Skin of body (tissue), 2 donors: ENCODE data around the gene COX6B1. TPM values are rescaled to one million over a fixed set of nuclear protein-coding genes. Genes with fewer than 3 reads are reported as not detected.
"Not testable (repeated sequence)": the region's sequence is repeated elsewhere in the genome, so short reads cannot be mapped to it uniquely, and the experiment has no call there.

Source experiments
- DNase-seq: peaks from one replicate; lab custom pipeline; 2025; lab: John Stamatoyannopoulos, UW
- total RNA-seq: library from RNA; depleted of rRNA; stranded (reverse); fragments of >200 nt; gene quantifications from one replicate; pipeline ENCODE4 v1.2.3, GENCODE V29; 2014

Gene COX6B1
- total RNA-seq, 1 donor from 2014 or later, result 238 TPM

DNA sequence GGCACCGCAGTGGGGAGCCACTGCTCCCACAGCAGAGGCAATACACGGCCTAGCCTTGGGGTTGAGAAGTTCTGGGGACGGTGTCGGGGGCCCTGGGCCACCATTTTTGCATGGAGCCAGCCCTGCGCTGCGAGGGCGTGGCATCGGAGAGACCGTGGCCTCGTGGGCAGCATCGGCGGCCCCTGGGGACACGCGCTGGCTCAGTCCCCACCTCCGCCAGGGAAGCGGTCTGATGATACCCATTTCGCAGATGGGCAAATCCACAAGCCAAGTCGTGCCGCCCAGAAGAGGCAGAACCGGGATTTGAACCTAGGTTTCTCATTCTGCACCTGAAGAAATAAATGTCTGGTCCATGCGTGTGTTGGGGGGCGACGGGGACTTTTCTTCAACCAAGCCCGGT is 17.0 kb downstream of the COX6B1 start:
- no peak for DNase-seq

DNA sequence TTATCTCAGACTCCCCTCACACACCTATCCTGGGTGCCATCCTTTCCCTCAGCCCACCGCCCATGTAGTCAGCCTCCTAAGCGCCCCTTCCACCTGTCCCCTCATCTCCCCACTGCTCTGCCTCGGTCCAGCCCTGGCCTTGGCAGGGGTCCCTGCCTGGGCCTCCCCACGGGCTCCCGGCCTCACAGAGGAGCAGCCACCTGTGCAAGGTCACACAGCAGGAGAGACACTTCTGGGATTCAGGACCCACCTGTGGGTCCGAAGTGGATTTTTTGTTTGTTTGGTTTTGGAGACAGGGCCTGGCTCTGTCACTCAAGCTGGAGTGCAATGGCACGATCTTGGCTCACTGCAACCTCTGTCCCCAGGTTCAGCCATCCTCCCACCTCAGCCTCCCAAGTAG is 17.5 kb downstream of the COX6B1 start:
- no peak for DNase-seq

GRCh38 chr19:35666251-35666913 is 18.3 kb downstream of the COX6B1 start, which contains the start of gene UPK1A:
TSS of gene UPK1A (plus strand) at chr19:35666517. CDS start at chr19:35666813, 296 bp downstream.
- no peak for DNase-seq

GRCh38 chr19:35669566-35669965 is 21.4 kb downstream of the COX6B1 start:
- no peak for DNase-seq

GRCh38 chr19:35669974-35670373 is 21.9 kb downstream of the COX6B1 start:
- DNase-seq, result no peak

DNA sequence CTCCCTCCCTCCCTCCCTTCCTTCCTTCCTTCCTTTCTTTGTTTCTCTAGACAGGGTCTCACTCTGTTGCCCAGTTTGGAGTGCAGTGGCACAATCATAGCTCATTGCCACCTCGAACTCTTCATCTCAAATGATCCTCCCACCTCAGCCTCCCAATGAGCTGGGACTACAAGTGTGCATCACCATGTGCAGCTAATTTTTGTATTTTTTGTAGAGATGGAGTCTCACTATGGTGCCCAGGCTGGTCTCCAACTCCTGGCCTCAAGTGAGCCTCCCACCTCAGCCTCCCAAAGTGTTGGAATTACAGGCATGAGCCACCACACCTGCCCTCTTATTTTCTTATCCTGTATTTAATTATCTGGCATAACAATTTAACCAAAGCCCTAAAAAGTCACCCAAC is 22.6 kb downstream of the COX6B1 start:
- no peak for DNase-seq

- DNase-seq, result no peak
Measured at GRCh38 chr19:35671818-35672217, 23.7 kb downstream of the COX6B1 start.

GRCh38 chr19:35673121-35673804 is 25.1 kb downstream of the COX6B1 start:
- DNase-seq, result no peak

DNA sequence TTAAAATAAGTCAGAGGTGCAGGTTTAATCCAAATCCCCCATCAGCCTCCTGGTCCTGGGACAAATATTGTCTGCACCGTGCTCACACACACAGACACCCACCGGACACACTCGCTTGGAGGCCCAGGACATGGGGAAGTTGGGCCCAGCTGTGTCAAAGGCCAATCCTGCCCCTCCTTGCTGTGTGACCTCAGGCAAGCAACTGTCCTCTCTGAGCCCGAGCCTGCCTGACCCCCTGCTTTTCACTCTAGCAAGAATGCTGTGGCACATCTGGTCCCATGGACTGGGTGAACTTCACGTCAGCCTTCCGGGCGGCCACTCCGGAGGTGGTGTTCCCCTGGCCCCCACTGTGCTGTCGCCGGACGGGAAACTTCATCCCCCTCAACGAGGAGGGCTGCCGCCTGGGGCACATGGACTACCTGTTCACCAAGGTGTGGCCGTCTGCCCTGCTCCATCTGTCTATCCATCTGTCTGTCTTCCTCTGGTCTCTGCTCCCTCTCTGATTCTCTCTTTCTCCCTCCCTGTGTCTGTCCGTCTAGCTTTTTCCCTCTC is 27.5 kb downstream of the COX6B1 start:
- no peak for DNase-seq

- no peak for DNase-seq
Measured at GRCh38 chr19:35689836-35690235, 41.7 kb downstream of the COX6B1 start.

GRCh38 chr19:35691106-35691505 is 43.0 kb downstream of the COX6B1 start:
- DNase-seq, result not testable (repeated sequence)

GRCh38 chr19:35692010-35692409 is 43.9 kb downstream of the COX6B1 start:
- no peak for DNase-seq

- no peak for DNase-seq
Measured at GRCh38 chr19:35693422-35693821, 45.3 kb downstream of the COX6B1 start.

DNA sequence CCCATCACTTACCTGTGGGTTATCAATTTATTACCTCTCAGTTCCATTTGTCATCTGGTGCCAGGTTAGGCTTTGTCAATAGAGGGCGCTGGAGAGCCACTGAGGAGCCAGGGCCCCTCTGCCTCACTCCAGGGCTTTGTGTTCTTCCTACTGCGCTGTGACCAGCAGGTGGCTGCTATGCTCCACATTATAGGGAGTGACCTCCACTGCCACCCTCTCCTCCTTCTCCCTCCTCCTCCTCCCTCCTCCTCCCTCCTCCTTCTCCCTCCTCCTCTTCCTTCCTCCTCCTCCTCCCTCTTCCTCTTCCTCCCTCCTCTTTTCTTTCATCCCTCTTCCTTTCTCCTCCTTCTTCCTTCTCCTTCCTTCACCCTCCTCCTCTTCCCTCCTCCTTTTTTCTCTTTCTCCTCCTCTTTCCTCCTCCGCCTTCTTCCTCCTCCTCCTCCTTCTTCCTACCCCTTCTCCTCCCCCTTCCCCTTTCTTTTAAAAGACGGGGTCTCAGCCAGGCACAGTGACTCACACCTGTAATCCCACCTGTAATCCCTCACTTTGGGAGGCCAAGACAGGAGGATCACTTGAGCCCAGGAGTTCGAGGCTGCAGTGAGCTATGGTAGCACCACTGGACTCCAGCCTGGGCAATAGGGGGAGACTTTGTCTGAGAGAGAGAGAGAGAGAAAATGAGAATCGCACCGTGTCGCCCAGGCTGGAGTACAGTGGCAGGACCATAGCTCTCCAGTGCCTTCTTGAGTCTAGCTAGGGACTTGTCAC is 45.9 kb downstream of the COX6B1 start:
- DNase-seq, result peak; percentile 45

GRCh38 chr19:35695895-35696422 is 47.8 kb downstream of the COX6B1 start:
- DNase-seq, result no peak

GRCh38 chr19:35696835-35697234 is 48.7 kb downstream of the COX6B1 start:
- no peak for DNase-seq

GRCh38 chr19:35702223-35703012 is 54.3 kb downstream of the COX6B1 start:
- peak; percentile 95 for DNase-seq

DNA sequence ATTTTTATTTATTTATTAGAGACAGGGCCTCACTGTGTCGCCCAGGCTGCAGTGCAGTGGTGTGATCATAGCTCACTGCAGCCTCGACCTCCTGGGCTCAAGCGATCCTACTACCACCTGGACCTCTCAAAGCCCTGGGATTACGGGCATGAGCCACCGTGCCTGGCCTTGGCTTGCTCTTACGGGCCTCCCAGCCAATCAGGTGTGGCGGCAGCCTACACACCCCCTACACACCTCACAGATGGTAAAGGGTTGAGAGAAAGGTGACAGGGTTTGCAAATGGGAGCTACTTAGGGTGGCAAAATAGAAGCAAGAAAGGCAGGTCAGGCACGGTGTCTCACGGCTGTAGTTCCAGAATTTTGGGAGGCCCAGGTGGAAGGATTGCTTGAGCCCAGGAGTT is 55.2 kb downstream of the COX6B1 start:
- DNase-seq, result no peak

GRCh38 chr19:35704218-35704617 is 56.1 kb downstream of the COX6B1 start, which contains the start of gene ZBTB32:
TSS of gene ZBTB32 (plus strand) at chr19:35704558. CDS start at chr19:35714627, 10,069 bp downstream.
- DNase-seq, result no peak
